HCT116 (cell line): ENCODE results near the gene FAM193B. TPM values are rescaled to one million over a fixed set of nuclear protein-coding genes. Genes with fewer than 3 reads are reported as not detected.

ENCODE experiments used
- ATAC-seq: fragments of 200-7000 bp; cut with Tn5 transposase; 2 replicates; pipeline ENCODE4 v1.9.1; 2020; ENCODE audit warnings: mild to moderate bottlenecking, moderate library complexity
- BruUV-seq: library from RNA; stranded (reverse); fragments of 400-500 nt; replicated peaks from 2 replicates; lab custom pipeline; 2021; lab: Mats Ljungman, UMichigan
- CTCF ChIA-PET: fragments of 300-600 bp; sonication (Branson Sonifier 250); formaldehyde crosslinking; loops from one replicate; lab custom pipeline; 2021; ENCODE audit warnings: antibody characterized with exemption; lab: Charles Lee
- POLR2A ChIA-PET: fragments of 300-600, 350-600 bp; sonication (Branson Sonifier 250); formaldehyde crosslinking; loops from one replicate; lab custom pipeline; 2021; ENCODE audit warnings: antibody characterized with exemption; lab: Charles Lee
- RAD21 ChIA-PET, 2 experiments: fragments of 300-600 bp; sonication (Branson Sonifier 250); formaldehyde crosslinking; loops; one replicate each; lab custom pipeline; 2023; ENCODE audit warnings: low total read pairs in 2 of 2; ENCODE audit not compliant: uncharacterized antibody in 2 of 2, unreplicated experiment in 2 of 2, low non-redundant PET in 1 of 2; lab: Charles Lee
- DNase-seq: peaks from one replicate; pipeline ENCODE4 v3.0.0-alpha.2; 2010; ENCODE audit warnings: low read depth, low spot score
- H2AFZ ChIP-seq: fragments of 200-600 bp; shearing (Covaris generic), sonication (generic); 2 replicates; pipeline ENCODE4 v1.6.1; 2017; ENCODE audit warnings: low read depth, mixed run types, mixed read lengths, antibody characterized with exemption, low read length; ENCODE audit not compliant: poor library complexity, severe bottlenecking
- H3K27ac ChIP-seq: 2 replicates; pipeline ENCODE4 v1.5.1; 2012; ENCODE audit warnings: low read depth, low read length
- H3K27me3 ChIP-seq: fragments of 200-600 bp; sonication (generic); 2 replicates; pipeline ENCODE4 v1.6.1; 2016; ENCODE audit warnings: mixed run types, low read length, mixed read lengths; ENCODE audit not compliant: insufficient read depth
- H3K36me3 ChIP-seq, 2 experiments: fragments of 200-500 bp in 1 of 2; fragments of 200-600 bp in 1 of 2; sonication (Bioruptor generic) in 1 of 2; sonication (generic) in 1 of 2; 2 replicates each; pipeline versions ENCODE4 v1.5.1 to v1.6.1; 2014 to 2016; ENCODE audit warnings: low read length in 2 of 2, inconsistent platforms in 1 of 2, mixed read lengths in 1 of 2, mixed run types in 1 of 2; ENCODE audit not compliant: insufficient read depth in 2 of 2, control insufficient read depth in 1 of 2
- H3K4me1 ChIP-seq, 2 experiments: fragments of 200-600 bp in 1 of 2; sonication (generic) in 1 of 2; 2 replicates each; pipeline versions ENCODE4 v1.5.1 to v1.6.1; 2012 to 2017; ENCODE audit warnings: low read length in 2 of 2, inconsistent platforms in 1 of 2, mild to moderate bottlenecking in 1 of 2, mixed read lengths in 1 of 2, mixed run types in 1 of 2, moderate library complexity in 1 of 2; ENCODE audit not compliant: insufficient read depth in 2 of 2, control insufficient read depth in 1 of 2
- H3K4me2 ChIP-seq: fragments of 200-600 bp; sonication (generic); 2 replicates; pipeline ENCODE4 v1.6.1; 2017; ENCODE audit warnings: mixed run types, low read length, mixed read lengths
- H3K4me3 ChIP-seq, 2 experiments: fragments of 200-600 bp in 1 of 2; sonication (generic) in 1 of 2; replicated peaks in 1 of 2; 2 replicates each; pipeline ENCODE4 v1.5.1; 2011 to 2016; ENCODE audit warnings: low read length in 2 of 2, control low read depth in 1 of 2, low read depth in 1 of 2, mild to moderate bottlenecking in 1 of 2, mixed read lengths in 1 of 2, mixed run types in 1 of 2
- H3K79me2 ChIP-seq: fragments of 200-600 bp; sonication (generic); 2 replicates; pipeline ENCODE4 v1.6.1; 2017; ENCODE audit warnings: mild to moderate bottlenecking, mixed run types, low read length, moderate library complexity, mixed read lengths; ENCODE audit not compliant: insufficient read depth
- H3K9ac ChIP-seq: fragments of 200-600 bp; sonication (generic); 2 replicates; pipeline ENCODE4 v1.6.1; 2016; ENCODE audit warnings: low read length, mixed read lengths
- H3K9me2 ChIP-seq: fragments of 200-600 bp; sonication (generic), shearing (Covaris generic); 2 replicates; pipeline ENCODE4 v1.6.1; 2017; ENCODE audit warnings: mixed run types, mild to moderate bottlenecking, moderate library complexity; ENCODE audit not compliant: insufficient read depth
- H3K9me3 ChIP-seq, 2 experiments: fragments of 200-500 bp in 1 of 2; fragments of 200-600 bp in 1 of 2; sonication (Bioruptor generic) in 1 of 2; sonication (generic) in 1 of 2; 2 replicates each; pipeline ENCODE4 v1.6.1; 2014 to 2017; ENCODE audit warnings: low read length in 2 of 2, mixed read lengths in 2 of 2, inconsistent platforms in 1 of 2, low read depth in 1 of 2, mild to moderate bottlenecking in 1 of 2, mixed run types in 1 of 2, moderate library complexity in 1 of 2; ENCODE audit not compliant: control insufficient read depth in 1 of 2, insufficient read depth in 1 of 2
- H4K20me1 ChIP-seq: fragments of 200-600 bp; sonication (generic), shearing (Covaris generic); 2 replicates; pipeline ENCODE4 v1.6.1; 2017; ENCODE audit warnings: mixed run types, mild to moderate bottlenecking, moderate library complexity; ENCODE audit not compliant: insufficient read depth
- CBX3 ChIP-seq: IDR thresholded peaks from 2 replicates; pipeline ENCODE4 v1.6.1; 2012; ENCODE audit warnings: low read depth
- EGR1 ChIP-seq: IDR thresholded peaks from 2 replicates; pipeline ENCODE4 v1.6.1; 2012; ENCODE audit warnings: low read depth
- ELF1 ChIP-seq: IDR thresholded peaks from 2 replicates; pipeline ENCODE4 v1.6.1; 2012; ENCODE audit warnings: low read depth, borderline replicate concordance
- EZH2phosphoT487 ChIP-seq: fragments of 200-600 bp; IDR thresholded peaks from 2 replicates; pipeline ENCODE4 v1.6.1; 2018; ENCODE audit warnings: antibody characterized with exemption, borderline replicate concordance
- FOSL1 ChIP-seq: IDR thresholded peaks from 2 replicates; pipeline ENCODE4 v1.6.1; 2012; ENCODE audit warnings: low read depth
- RAD21 ChIP-seq: IDR thresholded peaks from 2 replicates; pipeline ENCODE4 v1.6.1; 2012; ENCODE audit warnings: low read depth, mild to moderate bottlenecking
- REST ChIP-seq: IDR thresholded peaks from 2 replicates; pipeline ENCODE4 v1.6.1; 2012; ENCODE audit warnings: low read depth
- SIN3A ChIP-seq: IDR thresholded peaks from 2 replicates; pipeline ENCODE4 v1.6.1; 2012; ENCODE audit warnings: low read depth
- TCF7L2 ChIP-seq: IDR thresholded peaks from 2 replicates; pipeline ENCODE4 v1.7.0; 2011; ENCODE audit warnings: borderline replicate concordance, inconsistent platforms; ENCODE audit not compliant: insufficient read depth, insufficient read length; ENCODE audit errors: extremely low read depth
- ZNF274 ChIP-seq: fragments of 200-500 bp; sonication (Bioruptor generic); IDR thresholded peaks from 2 replicates; pipeline ENCODE4 v1.6.1; 2014; ENCODE audit warnings: mild to moderate bottlenecking, low read depth, low read length, inconsistent platforms
- intact Hi-C: fragments of 100-400 bp; cut with micrococcal nuclease; formaldehyde crosslinking; loops from 2 replicates; pipeline ENCODE4 v1.10.0; 2022
- total RNA-seq: library from RNA; stranded (reverse); gene quantifications from one replicate; pipeline ENCODE4 v1.2.1, GENCODE V29; 2021; ENCODE audit not compliant: unreplicated experiment
- TF ChIP-seq, protein P1 (sequence below): IDR thresholded peaks from 2 replicates; pipeline ENCODE4 v1.6.1; 2011; ENCODE audit warnings: mild to moderate bottlenecking, low read length, moderate library complexity; ENCODE audit not compliant: insufficient replicate concordance; ENCODE audit errors: extremely low read depth

FAM193B gene
- total RNA-seq, 1 experiment from 2014 or later, result 54.0 TPM

DNA sequence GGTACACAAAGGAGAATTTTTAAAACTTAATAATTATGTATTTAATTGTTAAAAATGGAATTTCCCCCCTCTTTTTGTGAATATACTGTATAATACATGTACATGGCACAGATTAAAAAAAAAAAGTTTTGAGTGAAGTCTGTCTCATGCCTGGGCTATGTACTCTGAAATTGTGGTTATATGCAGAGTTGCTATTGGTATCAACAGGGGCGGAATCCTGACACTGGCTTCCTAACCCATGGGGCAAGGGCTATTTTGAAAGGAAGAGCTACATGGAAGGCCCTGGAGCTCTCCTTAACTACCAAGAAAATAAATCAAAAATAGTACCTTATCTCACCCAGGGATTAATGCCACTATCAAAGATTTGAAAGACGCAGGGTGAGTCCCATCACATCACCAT lies 865 bp upstream of the FAM193B start:
- ChIA-PET RAD21 (no interaction called here), POLR2A (no interaction called here), CTCF (no interaction called here)
- intact Hi-C loops, result no loop called here
- Histone ChIP-seq H2AFZ (peak overlapping the region; percentile 98), H3K79me2 (peaks cover 34% of the 10 kb centered on the region), H3K27me3 (no peaks in the 10 kb centered on the region), H3K9me2 (no peaks in the 10 kb centered on the region), H3K4me2 (peak overlapping the region; percentile 83), H3K27ac (no peak overlapping the region), H3K9me3 (no peaks in the 10 kb centered on the region), H3K4me1 (peaks cover 11 to 22% of the 10 kb centered on the region in 2 experiments; a peak in 3 of 4 replicates), H3K4me3 (peak overlapping the region in 1 of 2 experiments; percentile 93; a peak in 1 of 4 replicates), H4K20me1 (no peaks in the 10 kb centered on the region), H3K36me3 (peaks cover 0 to 4% of the 10 kb centered on the region in 2 experiments; a peak in 1 of 4 replicates), H3K9ac (no peak overlapping the region)
- no TSS peak for BruUV-seq
- ATAC-seq (no peak), DNase-seq (no peak)
- TF ChIP-seq RAD21 (no peak), ELF1 (no peak), SIN3A (no peak), TCF7L2 (no peak), FOSL1 (no peak), CBX3 (no peak), ZNF274 (no peak), EZH2phosphoT487 (no peak), EGR1 (no peak), REST (no peak)
- TF ChIP-seq, protein P1, sequence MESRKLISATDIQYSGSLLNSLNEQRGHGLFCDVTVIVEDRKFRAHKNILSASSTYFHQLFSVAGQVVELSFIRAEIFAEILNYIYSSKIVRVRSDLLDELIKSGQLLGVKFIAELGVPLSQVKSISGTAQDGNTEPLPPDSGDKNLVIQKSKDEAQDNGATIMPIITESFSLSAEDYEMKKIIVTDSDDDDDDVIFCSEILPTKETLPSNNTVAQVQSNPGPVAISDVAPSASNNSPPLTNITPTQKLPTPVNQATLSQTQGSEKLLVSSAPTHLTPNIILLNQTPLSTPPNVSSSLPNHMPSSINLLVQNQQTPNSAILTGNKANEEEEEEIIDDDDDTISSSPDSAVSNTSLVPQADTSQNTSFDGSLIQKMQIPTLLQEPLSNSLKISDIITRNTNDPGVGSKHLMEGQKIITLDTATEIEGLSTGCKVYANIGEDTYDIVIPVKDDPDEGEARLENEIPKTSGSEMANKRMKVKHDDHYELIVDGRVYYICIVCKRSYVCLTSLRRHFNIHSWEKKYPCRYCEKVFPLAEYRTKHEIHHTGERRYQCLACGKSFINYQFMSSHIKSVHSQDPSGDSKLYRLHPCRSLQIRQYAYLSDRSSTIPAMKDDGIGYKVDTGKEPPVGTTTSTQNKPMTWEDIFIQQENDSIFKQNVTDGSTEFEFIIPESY, result no peak
